Stimulated activated CD8-positive, alpha-beta memory T cell treated with anti-CD3 and anti-CD28 coated beads, Interleukin-12 subunit alpha, Interleukin-12 subunit beta, amount 100 ng/mL, for 1 hour (primary cell): ENCODE results near the gene CD160.
"Not testable (repeated sequence)": the region's sequence is repeated elsewhere in the genome, so short reads cannot be mapped to it uniquely, and the experiment has no call there.

Experiments used
- DNase-seq: peaks from one replicate; pipeline ENCODE4 v3.0.0-alpha.2; 2020; ENCODE audit warnings: low read depth

The CD160 gene

DNA sequence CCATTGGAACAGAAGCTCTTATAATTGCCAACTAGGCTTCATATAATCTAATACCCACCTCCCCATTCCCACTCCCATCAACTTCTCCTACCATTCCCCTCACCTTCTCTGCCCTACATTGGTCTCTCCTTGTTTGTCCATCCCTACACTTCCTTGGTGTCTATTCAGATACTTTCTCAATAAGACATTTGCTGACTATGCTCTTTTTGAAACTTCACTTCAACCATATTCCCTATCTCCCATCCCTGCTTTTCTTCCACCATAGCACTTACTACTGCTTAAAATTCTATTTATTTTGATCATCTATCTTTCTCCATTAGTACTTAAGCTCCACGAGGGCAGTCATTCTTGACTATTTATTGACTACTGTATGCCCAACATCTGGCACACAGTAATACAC, 40.4 kb downstream of the CD160 start:
- DNase-seq, result no peak

GRCh38 chr1:145760395-145760949, 41.2 kb downstream of the CD160 start:
- not testable (repeated sequence) for DNase-seq

- DNase-seq, result not testable (repeated sequence)
Observed at GRCh38 chr1:145761498-145761897, 42.2 kb downstream of the CD160 start.

- DNase-seq, result not testable (repeated sequence)
Observed at GRCh38 chr1:145762001-145762400, 42.7 kb downstream of the CD160 start.

- not testable (repeated sequence) for DNase-seq
Observed at GRCh38 chr1:145764231-145764940, 45.1 kb downstream of the CD160 start.

DNA sequence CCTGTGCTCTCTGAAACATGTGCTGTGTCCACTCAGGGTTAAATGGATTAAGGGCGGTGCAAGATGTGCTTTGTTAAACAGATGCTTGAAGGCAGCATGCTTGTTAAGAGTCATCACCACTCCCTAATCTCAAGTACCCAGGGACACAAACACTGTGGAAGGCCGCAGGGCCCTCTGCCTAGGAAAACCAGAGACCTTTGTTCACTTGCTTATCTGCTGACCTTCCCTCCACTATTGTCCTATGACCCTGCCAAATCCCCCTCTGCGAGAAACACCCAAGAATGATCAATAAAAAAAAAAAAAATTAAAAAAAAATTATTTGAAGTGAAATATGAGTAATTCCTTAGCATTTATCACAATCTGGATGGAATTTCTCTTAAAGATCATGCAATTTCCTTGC, 45.8 kb downstream of the CD160 start:
- not testable (repeated sequence) for DNase-seq

GRCh38 chr1:145765585-145766360, 46.5 kb downstream of the CD160 start:
- not testable (repeated sequence) for DNase-seq

- not testable (repeated sequence) for DNase-seq
Observed at GRCh38 chr1:145766926-145767325, 47.6 kb downstream of the CD160 start.

- DNase-seq, result not testable (repeated sequence)
Observed at GRCh38 chr1:145768004-145768403, 48.7 kb downstream of the CD160 start.

DNA sequence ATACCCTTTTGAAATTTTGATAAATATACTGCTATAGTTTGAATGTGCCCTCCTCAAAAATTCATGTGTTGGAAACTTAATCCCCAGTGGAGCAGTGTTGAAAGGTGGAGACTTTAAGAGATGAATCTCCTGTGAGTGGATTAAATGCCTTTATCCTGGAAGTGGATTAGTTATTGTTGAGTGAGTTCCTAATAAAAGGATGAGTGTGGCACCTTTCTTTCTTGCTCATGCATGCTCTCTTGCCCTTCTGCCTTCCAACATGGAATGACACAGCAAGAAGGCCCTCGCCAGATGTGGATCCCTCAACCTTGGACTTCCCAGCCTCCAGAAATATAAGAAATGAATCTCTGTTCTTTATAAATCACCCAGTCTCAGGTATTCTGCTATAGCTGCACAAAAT, 51.8 kb downstream of the CD160 start:
- DNase-seq, result no peak

DNA sequence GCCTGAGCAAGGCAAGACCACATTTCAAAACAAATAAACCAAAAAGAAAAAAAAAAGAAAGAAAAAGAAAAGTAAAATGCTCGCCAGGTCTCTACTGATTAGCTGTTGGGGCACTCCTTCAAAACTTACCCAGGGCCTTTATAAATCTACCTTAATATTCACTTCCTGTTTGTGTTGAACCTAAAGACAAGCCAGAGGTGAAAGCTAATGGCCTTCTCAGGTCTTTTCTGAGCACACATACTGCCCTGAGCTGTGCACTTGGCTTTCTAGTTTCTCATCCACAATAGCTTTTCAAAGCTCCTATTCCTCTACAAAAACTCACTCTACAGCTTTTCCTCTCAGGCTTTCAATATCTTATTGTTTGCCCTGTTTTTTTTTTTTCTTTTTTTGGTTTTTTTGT, 54.1 kb downstream of the CD160 start:
- no peak for DNase-seq

DNA sequence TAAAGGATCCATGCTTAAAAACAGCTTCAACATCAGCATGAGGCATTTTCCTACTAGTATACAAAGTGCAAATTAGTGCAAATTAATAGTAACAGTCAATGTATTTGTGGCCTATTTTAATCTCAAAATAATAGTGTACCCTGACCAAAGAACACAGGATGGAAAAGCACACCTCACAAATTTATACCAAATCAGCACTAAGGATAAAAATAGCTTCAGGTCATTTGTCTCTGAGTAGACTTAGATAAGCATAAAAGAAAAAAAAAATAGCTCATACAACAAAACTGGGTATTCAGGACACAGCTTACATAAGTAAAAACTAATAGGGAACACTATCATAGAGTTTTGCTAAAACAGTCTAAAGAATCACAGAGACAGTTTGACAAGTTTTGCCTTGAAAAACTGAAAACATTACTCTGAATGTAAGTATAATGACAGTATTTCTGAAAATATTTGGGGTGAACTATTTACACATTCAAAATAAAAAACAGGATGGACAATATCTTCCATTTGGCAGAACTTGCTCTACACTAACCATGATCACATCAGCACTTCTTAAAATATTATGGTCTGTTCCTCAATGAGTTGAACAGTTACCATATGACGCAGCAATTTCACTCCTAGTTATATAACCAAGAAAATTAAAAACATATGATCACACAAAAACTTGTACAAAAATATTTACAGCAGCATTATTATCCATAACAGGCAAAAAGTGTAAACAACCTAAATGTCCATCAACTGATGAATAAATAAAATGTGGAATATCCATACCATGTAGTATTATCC, 58.3 kb downstream of the CD160 start:
- no peak for DNase-seq

DNA sequence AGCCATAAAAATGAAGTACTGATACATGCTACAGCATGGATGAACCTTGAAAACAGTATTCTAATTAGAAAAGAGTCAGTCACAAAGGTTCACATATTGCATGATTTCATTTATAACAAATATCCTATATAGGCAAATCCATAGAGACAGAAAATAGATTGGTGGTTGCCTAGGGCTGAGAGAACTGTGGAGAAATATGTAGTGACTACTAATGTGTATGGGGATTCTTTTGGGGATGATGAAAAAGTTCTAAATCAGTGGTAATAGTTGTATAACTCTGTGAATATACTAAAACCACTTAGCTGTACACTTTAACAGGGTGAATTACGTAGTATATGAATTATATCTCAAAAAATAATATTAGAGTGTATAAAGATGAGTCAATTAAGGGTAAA, 58.8 kb downstream of the CD160 start:
- DNase-seq, result no peak

DNA sequence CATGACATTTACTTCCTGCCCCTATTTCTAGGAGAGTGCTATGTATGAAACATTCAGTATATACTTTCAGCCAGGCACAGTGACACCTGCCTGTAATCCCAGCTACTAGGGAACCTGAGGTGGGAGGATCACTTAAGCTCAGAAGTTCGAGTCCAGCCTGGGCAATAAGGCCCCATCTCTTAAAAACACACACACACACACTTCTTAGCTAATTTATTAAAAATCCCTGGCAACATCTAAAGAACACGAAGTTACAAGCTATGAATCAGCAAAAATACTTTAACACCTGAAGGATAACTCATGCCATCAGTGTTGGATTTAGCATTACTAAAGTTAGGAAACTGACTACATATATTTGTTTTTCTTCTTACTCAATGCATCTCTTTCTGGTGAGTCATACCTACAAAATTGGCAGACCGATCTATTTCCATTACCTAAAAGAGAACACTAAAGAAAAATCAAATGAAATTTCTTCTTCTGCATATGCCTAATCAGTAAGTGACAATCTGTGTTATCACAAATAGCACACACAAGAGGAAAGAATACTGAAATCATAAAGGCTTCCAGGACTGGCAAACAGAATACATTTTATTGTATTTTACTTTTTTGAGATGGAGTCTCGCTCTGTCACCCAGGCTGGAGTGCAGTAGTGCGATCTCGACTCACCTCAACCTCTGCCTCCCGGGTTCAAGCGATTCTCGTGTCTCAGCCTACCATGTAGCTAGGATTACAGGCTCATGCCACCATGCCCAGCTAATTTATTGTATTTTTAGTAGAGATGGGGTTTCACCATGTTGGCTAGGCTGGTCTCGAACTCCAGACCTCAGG, 63.2 kb downstream of the CD160 start:
- no peak for DNase-seq

DNA sequence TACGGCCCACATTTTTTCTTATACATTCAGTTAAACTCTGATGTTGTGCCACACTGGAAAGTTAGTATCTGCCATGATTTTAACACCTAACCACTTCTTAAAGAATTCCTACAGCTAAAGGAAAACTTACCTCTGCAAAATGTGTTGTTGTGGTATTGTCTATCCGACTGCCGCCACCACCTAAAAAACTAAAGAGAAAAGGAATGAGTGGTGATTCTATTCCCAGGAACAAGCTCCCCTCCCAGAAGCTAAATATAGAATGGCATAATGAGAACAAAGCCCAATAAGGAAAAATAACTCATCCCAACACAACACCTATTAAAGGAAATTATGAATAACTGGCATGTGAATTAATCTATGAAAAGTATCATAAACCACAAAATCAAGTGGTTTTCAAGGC, 65.1 kb downstream of the CD160 start:
- DNase-seq, result no peak

GRCh38 chr1:145785547-145785946, 66.2 kb downstream of the CD160 start:
- no peak for DNase-seq

DNA sequence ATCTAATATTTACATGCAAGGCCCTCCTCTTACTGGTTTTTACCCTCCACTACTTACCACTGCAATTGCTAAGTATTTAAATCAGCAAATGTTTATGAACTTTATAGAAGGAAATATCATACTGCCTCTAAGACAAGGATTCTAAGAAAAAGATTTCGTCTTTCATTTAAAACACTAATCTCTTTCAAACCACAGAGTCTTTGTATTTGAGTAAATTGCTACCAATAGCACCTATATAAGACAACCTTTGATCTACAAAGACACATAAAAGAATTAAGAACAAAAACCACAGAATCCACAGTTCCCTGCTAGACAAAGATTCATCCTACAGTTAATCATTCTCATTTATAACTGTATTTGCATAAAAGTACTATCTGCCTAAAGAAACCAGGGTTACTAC, 67.0 kb downstream of the CD160 start:
- DNase-seq, result no peak

DNA sequence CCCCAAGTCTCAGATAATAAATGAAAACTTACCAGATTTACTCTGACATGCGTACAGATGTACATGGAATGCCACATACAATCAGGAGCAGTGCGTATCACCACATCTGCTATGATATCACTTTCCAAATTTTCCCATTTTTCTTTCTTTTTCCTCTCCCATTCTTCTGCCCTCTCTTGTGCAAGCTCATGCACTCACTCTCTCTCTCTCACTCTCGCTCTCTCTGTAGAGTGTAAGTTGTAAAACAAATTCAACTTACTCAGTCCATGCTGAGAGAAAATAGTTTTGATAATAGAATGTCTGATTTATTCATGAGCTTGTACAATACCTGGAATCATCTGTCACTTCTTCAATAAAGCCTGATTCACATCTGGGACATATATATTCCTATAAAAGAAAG, 69.3 kb downstream of the CD160 start:
- no peak for DNase-seq
